Nephron progenitor cell (in vitro differentiated cells): Measurements from ENCODE around the gene PALLD.
A peak's percentile ranks its signal among the peaks of the same experiment; 100 is the strongest.

ENCODE experiments used
- DNase-seq: peaks from one replicate; pipeline ENCODE4 v3.0.0; 2021
- H3K27ac Mint-ChIP-seq: 2 replicates; pipeline ENCODE4 v1.8.0; 2021; ENCODE audit warnings: mild to moderate bottlenecking, moderate library complexity, mixed read lengths
- H3K27me3 Mint-ChIP-seq: 2 replicates; pipeline ENCODE4 v1.8.0; 2021; ENCODE audit warnings: mild to moderate bottlenecking, low read depth, mixed read lengths; ENCODE audit not compliant: poor library complexity
- H3K36me3 Mint-ChIP-seq: 2 replicates; pipeline ENCODE4 v1.8.0; 2021; ENCODE audit warnings: low read depth, mixed read lengths
- H3K4me1 Mint-ChIP-seq: 2 replicates; pipeline ENCODE4 v1.8.0; 2021; ENCODE audit warnings: mixed read lengths
- H3K4me3 Mint-ChIP-seq: 2 replicates; pipeline ENCODE4 v1.8.0; 2021; ENCODE audit warnings: mild to moderate bottlenecking, moderate library complexity, mixed read lengths
- H3K9me3 Mint-ChIP-seq: 2 replicates; pipeline ENCODE4 v1.8.0; 2021; ENCODE audit warnings: mild to moderate bottlenecking, moderate library complexity, mixed read lengths
- TF ChIP-seq, protein P1 (sequence below): fragments of 200-600 bp; sonication (generic); IDR thresholded peaks from 2 replicates; pipeline ENCODE4 v1.5.0; 2021; ENCODE audit warnings: antibody characterized with exemption

PALLD gene

GRCh38 chr4:168593399-168593798, 96.5 kb downstream of the PALLD start:
- Mint-ChIP-seq H3K36me3 (no peaks in the 10 kb centered on the region), H3K4me1 (peaks cover 4% of the 10 kb centered on the region), H3K4me3 (no peak overlapping the region)

GRCh38 chr4:168594121-168594520, 97.3 kb downstream of the PALLD start:
- H3K9me3 Mint-ChIP-seq = no peaks in the 10 kb centered on the region
- TF ChIP-seq, protein P1, sequence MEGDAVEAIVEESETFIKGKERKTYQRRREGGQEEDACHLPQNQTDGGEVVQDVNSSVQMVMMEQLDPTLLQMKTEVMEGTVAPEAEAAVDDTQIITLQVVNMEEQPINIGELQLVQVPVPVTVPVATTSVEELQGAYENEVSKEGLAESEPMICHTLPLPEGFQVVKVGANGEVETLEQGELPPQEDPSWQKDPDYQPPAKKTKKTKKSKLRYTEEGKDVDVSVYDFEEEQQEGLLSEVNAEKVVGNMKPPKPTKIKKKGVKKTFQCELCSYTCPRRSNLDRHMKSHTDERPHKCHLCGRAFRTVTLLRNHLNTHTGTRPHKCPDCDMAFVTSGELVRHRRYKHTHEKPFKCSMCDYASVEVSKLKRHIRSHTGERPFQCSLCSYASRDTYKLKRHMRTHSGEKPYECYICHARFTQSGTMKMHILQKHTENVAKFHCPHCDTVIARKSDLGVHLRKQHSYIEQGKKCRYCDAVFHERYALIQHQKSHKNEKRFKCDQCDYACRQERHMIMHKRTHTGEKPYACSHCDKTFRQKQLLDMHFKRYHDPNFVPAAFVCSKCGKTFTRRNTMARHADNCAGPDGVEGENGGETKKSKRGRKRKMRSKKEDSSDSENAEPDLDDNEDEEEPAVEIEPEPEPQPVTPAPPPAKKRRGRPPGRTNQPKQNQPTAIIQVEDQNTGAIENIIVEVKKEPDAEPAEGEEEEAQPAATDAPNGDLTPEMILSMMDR = no peak
- no peaks in the 10 kb centered on the region for H3K27me3 Mint-ChIP-seq
- peaks cover 7% of the 10 kb centered on the region for H3K4me1 Mint-ChIP-seq
- DNase-seq = no peak
- no peak overlapping the region for H3K27ac Mint-ChIP-seq
- no peak overlapping the region for H3K4me3 Mint-ChIP-seq
- no peaks in the 10 kb centered on the region for H3K36me3 Mint-ChIP-seq

More at GRCh38 chr4:168593399-168593798, 96.5 kb downstream of the PALLD start:
- DNase-seq = no peak
- TF ChIP-seq, protein P1 = no peak
- Mint-ChIP-seq H3K9me3 (no peaks in the 10 kb centered on the region), H3K27ac (no peak overlapping the region), H3K27me3 (no peaks in the 10 kb centered on the region)

DNA sequence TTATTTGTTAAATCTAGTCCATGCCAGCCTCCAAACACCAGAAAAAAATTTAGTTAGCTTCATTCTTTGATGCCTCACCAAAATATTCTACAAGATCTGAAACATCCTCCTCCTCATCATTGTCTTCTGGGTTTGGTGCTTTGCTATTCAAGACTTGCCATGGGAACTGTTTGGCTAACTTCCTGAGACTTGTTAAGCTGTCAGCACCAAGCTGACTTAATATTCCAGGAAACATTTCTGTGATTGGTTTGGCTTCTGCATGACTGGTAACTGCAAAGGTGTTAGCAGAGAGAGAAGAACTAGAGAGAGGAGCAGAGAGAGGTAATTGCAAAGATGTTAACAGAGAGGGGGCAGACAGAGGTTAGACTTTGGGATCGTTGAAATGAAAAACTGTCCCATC, 101.3 kb downstream of the PALLD start:
- no peak for DNase-seq
- no peak overlapping the region for H3K27ac Mint-ChIP-seq
- H3K9me3 Mint-ChIP-seq = no peaks in the 10 kb centered on the region
- no peaks in the 10 kb centered on the region for H3K27me3 Mint-ChIP-seq
- no peak overlapping the region for H3K4me3 Mint-ChIP-seq
- peaks cover 7% of the 10 kb centered on the region for H3K4me1 Mint-ChIP-seq
- no peaks in the 10 kb centered on the region for H3K36me3 Mint-ChIP-seq
- TF ChIP-seq, protein P1 = no peak

DNA sequence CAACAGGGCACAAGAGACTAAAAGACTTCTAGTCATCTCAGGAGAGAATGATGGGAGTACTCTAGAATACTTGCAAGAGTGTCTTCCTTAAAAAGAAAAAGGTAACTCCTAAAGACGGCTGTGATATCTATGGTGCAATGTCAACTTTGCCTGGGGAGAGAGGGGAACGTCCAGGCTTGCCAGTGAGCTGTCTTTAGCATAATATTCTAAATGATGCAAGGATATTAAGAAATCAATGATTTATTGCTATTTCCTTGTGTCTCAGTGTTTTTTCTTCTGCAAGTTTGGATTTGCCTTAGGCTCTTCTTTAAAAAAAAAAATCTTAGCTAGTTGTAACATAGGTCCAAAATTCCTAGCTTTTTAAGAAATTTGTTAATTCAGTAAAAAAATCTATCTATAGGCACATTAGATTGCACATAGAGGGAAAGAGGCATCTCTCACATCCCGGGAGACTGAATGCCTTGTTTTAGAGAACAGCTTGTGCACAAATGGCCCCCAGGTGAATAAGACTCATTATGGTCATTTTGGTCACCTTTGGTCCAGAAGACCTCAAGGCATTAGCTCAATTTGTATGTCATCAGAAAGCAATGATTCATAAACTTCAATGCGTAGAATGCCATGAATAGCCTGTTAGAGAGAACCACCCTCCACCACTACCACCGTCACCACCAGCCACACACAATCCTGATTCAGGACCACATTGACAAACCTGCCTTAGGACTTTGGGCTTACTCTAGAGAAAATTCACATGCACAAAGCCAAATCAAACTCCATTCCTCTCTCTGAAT, 104.1 kb downstream of the PALLD start:
- Mint-ChIP-seq H3K4me3 (no peak overlapping the region), H3K36me3 (no peaks in the 10 kb centered on the region), H3K27me3 (no peaks in the 10 kb centered on the region), H3K27ac (peak overlapping the region; percentile 55), H3K4me1 (peaks cover 33% of the 10 kb centered on the region), H3K9me3 (no peaks in the 10 kb centered on the region)
- TF ChIP-seq, protein P1 = no peak
- DNase-seq = no peak

- Mint-ChIP-seq H3K9me3 (no peaks in the 10 kb centered on the region), H3K4me3 (no peak overlapping the region), H3K4me1 (peaks cover 39% of the 10 kb centered on the region), H3K36me3 (no peaks in the 10 kb centered on the region), H3K27ac (peak overlapping the region; percentile 5), H3K27me3 (peaks cover 5% of the 10 kb centered on the region)
- TF ChIP-seq, protein P1 = no peak
- no peak for DNase-seq
Measured at GRCh38 chr4:168601899-168602298, 105.0 kb downstream of the PALLD start.
